Measurements from ENCODE around the gene PBX4.

GRCh38 chr19:19645233-19645870 lies 26.9 kb upstream of the PBX4 start:
- TF ChIP-seq POLR2A (IDR thresholded peaks at IDR 0.05) (no peak), CTCF (IDR thresholded peaks at IDR 0.05) (no peak)

Measured in adrenal gland (tissue), 5 donors.